ENCODE results near the gene LHFPL3.

LHFPL3 gene

DNA sequence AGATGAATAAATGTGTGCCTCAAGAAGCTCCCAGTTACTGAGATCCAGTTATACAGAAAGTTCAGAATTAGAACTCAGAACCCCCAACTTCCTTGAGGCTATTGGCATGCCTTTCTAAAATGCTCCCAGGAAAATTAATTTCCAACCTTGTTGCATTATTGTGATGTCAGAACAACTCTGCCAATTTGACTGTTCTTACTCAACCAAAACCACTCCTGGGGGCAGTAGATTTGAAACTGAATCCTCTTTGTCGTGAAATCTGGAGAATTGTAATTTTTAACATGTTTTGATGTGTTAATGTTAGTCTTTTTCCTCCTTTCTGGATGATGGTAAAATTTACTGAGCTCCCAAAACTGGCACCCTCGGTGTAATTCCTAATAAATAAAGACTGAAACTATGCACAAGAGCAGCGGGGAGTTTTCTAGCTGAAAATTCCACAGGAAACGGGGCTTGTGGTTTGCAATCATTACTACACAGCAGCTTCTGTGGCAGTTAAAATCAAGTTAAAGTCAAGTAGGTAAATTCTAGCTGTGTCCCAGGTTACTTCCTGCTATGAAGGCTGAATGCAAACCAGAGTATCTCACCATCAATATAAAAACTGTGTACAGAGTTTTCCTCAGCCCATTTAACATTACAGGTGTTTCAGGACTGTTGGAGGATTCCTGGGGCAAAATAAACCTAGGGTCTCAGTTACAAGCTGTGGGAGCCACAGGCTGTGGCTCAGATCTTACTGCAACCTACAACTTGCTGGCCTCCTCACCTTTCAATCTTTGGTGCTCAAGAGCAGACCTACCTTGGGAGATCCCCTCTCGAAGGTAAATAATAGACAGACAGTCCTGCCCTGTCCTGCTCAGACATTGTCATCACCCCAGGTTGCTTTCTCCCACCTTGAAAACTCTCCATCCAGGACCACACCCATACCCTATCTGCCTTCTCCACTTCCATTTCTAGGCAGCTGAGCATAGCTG, 529.3 kb downstream of the LHFPL3 start:
- DNase-seq = no peak

DNA sequence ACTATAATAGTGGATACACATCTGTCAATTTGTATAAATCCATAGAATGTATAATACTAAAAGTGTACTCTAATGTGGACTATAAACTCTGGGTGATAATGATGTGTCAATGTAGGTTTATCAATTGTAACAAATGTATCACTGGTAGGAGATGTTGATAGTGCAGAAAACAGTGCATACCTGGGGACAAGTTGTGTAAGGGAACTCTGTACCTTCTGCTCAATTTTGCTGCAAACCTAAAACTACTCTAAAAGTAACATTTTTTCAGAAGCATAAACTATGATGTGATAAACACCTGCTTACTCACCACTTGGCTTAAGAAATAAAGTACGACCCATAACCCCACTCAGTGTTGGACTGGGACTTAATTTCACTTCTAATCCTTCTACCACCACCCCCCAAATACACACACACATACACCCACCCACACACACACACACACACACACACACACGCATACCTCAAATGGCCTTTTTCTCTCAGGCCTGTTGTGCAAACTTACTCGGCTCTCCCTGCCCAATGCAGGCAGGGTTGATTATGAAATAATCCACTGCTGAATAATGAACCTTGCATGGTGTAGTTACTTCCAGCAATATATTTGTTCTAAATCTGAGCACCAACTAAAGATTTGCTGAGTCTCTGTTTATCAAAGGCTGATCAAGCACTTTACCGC, 531.5 kb downstream of the LHFPL3 start:
- no peak for DNase-seq

- no peak for DNase-seq
These were observed 533.5 kb downstream of the LHFPL3 start for GRCh38 chr7:104861729-104862390.

GRCh38 chr7:104862719-104863118, 534.3 kb downstream of the LHFPL3 start:
- DNase-seq = no peak

DNA sequence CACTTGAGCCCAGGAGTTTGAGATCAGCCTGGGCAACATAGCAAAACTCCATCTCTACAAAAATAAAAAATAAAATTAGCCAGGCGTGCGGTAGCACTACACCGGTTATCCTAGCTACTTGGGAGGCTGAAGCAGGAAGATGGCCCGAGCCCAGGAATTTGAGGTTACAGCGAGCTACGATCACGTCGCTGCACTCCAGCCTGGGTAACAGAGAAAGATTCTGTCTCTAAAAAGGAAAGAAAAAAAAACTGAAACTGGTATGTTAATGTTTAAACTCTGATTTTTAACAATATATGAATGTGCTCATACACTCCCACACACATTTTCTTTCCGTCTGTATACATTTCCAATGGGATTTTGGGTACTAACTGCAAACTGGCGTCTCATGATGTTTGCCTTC, 545.0 kb downstream of the LHFPL3 start:
- no peak for DNase-seq

DNA sequence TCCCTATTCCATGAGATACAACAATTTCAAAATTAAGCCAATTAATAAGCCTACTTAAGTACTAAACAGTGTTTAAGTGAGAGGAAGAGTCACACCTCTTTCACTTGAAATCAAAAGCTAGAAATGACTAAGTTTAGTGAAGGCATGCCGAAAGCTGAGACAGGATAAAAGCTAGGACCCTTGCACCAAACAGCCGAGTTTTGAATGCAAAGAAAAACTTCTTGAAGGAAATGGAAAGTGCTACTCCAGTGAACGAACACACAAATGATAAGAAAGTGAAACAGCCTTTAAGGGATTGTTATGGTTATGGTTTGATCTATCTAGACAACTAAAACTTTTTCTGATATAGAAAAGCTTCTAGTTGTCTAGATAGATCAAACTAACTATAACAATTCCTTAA, 550.2 kb downstream of the LHFPL3 start:
- DNase-seq = no peak

DNA sequence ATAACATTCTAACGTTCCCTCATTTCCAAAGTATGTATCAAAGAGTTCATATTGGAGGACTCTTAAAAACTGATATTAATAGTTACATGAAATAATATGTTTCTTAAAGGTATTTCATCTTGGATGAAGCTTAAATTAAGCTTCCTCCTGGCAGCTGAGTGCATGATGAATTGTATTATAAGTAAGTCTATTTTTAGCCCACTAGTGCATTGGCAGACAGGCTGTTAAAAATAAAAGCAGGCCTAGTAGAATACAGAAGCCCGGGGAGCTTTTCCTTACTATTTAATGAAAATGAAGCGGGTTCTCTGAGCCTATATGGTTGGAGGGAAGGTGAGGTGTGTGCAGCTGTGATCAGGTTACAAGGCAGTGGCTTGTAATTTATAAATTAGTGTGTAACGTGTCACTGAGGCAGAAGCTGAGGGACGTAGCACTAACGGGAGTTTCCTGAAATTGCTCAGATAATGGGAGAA, 554.9 kb downstream of the LHFPL3 start:
- no peak for DNase-seq

GRCh38 chr7:104883718-104884452, 555.5 kb downstream of the LHFPL3 start:
- peak; percentile 82 for DNase-seq

DNA sequence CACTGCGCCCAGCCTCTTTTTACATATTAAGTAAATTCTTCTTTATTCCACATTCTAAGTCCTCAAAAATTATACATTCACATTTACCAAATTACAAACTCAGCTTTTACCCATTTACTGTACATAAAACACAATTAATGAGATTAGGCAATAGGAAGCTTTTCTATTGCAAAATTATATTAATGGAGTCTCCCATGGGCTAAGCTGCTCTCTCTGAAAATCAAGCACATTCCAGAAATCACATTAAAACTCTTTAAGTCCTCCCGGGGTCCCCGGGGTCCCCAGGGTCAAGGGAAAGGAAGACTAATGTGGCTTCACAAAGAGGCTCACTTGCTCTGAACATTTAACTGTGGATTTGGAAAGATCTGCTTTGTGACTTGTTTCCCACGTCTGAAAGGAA, 558.2 kb downstream of the LHFPL3 start:
- DNase-seq = no peak

- no peak for DNase-seq
These were observed 561.8 kb downstream of the LHFPL3 start for GRCh38 chr7:104890216-104890615.

DNA sequence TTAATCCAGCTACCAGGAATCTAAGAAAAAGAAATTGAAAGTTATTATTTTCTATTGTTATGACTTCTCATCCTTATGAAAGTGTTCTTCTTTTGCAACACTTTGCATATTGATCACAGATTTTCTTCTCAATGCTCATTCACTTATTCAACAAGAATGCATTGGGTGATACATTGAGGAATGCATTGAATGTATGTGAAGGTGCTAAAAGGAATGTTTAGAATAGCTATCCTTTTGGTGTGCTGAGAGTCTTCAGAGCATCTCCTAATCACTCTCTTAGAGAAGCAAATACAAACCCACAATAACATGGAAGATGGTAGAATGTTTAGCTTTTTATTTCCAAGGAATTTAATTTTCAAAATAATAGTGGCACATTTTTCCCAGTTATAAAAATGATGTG, 563.5 kb downstream of the LHFPL3 start:
- no peak for DNase-seq

DNA sequence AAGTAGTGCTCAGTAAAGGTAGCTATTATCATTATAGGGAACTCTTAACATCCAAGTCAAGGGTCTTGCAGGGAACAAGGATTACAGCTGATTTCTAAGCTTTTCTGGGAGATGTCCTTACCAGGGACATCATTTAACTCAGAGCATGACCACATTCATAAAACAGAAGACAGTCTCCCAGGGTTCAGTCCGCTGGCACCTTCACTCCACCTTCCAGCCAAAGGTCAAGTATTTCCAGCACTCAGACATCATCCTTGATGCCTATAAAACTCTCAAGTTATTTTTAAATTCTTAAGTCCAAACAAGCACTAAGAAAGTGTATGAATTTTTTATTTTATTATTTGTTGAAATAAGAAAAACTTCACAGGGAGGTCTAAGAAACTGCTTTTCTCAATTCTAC, 565.9 kb downstream of the LHFPL3 start:
- no peak for DNase-seq

DNA sequence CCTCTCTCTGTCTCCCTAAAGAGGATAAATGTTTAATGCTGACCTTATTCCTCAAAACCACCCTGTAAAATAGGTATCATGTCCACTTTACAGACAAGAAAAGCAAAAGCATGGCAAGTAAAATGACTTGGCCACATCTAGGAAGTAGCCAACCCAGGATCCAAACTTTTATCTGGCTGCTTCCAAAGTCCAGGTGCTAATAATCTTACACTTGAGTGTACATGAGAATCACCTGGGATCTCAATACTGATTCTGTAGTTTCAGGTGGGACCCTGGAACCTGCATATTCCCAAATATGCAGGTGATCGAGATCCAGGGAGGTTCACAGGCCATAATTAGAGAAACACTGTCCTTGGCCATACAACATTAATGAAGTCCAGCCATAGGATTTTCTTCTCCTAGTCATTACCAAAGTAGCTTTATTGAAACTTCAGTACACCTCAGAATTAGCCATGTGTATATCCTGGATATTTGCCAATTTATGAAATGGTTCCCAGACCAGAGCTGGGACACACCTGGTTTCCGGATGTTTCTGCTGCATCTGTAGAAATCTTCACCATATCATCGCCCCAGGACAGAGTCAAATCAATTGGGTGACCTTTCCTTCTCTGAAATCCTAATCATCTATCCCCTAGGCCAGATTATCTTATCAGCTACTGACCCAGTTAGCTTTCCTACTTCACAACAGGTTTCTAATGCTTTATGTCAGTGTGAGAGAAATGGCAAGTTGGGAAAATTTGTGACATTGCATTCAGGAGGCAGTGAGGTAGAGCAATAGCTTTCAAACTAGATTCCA, 566.5 kb downstream of the LHFPL3 start:
- DNase-seq = no peak

DNA sequence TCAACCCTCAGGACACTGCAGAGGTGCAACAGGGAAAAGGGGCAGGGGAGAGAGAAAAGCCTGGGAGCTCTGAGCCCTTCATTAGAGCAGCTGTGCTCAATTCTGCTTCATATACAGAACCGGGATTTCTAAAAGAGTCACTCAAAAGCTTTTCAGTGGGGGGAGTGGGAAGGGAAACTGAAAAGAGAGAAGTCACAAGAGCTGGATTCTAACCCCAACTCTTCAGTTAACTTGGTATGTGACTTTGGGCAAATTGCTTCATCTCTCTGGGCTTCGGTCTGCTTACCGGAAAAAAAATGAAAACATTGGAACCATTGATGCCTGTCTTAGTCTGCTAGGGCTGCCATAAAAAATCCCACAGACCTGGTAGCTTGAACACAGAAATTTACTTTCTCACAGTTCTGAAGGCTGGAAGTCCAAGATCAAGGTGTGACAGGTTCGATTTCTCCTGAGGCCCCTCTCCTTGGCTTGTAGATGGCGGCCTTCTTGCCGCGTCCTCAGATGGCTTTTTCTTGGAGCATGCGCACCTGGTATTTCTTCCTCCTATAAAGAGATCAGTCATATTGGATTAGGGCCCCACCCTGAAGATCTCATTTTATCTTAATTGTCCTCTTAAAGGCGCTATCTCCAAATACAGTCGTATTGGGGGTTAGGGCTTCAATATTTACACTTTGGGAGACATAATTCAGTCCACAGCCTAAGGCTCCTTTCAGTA, 567.3 kb downstream of the LHFPL3 start:
- DNase-seq = no peak

DNA sequence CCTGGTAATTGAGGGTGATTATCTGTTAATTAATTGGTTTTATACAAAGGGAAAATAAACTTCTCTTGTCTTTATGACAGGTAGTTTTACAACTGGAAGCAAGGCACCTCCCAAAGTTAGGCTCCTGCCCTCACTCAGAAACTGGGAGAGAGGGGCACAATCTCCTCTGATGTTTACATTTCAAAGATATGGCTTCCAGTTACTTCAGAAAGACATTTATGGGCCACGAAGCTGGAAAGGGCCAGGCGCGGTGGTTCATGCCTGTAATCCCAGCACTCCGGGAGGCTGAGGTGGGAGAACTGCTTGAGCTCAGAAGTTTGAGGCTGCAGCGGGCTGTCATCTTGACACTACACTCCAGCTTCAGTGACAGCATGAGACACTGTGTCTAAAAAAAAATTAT, 570.0 kb downstream of the LHFPL3 start:
- no peak for DNase-seq

DNA sequence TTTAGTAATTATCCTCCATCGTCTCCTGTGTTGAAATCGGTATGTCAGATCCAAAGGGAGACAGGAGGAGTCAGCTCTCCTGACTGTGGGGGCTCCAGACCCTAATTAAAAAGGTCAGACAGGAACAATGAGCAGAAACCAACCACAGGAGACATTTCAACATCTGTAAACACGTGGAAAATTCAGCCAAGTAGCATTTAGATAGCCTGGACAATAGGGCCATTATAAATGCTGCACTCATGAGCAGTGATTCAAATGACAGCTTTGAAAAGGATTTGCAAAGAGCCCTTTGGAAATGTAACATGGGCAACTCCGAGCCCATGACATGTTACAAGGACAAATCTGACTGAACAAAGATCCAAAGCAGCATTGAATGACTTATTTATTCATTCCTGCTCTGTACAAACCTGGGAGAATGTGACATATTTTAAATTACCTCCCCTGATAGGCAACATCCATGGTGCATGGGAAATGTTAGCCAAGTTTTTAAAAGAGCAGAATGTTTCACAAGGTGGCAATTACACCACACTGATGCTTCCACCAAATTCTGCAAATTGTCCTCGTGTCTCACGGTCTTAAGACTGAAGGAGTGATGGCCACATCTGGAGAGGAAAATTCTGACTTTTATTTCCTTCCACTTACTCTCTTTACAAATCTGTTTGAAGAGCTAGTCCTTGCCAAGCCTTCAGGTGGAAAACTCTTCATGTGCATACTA, 572.3 kb downstream of the LHFPL3 start:
- DNase-seq = no peak

DNA sequence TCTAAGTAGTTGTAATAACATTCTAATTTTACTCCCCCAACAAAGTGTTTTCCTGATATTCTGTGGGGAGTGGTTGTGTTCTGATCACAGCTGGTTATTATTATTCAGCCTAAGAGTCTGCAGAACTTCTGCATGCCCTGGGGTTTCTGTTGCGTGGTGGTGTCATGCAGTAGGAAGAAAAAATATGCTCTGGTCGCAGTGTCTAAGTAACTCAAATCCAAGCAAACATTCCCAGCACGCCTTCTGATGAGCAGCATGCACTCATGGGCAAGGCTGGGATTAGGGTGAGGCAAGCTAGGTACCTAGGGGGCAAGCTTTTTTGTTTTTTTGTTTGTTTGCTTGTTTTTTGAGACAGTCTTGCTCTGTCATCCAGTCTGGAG, 572.8 kb downstream of the LHFPL3 start:
- DNase-seq = no peak

GRCh38 chr7:104902183-104902582, 573.8 kb downstream of the LHFPL3 start:
- no peak for DNase-seq

GRCh38 chr7:104903044-104903443, 574.6 kb downstream of the LHFPL3 start:
- no peak for DNase-seq

DNA sequence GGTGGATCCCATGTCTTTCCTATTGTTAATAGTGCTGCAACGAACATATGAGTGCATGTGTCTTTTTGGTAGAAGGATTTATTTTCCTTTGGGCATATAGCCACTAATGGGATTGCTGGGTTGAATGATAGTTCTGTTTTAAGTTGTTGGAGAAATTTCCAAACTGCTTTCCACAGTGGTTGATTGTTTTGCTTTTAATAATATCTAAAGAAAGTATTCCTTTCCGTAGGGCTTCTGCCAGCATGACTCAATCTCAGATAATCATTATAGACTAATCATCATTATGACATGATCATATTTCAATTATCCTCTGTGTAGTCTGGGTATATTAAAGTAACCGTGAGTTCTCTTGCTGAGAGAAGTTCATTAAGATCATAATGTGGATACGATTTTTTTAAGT, 575.4 kb downstream of the LHFPL3 start:
- no peak for DNase-seq

- no peak for DNase-seq
These were observed 577.6 kb downstream of the LHFPL3 start for GRCh38 chr7:104906032-104906431.

Measured in activated T-cell treated with anti-CD3 and anti-CD28 coated beads, Interleukin-2, amount 50 U/mL, for 1 hour (primary cell).